Endothelial cell of umbilical vein (primary cell): ENCODE results near the gene SUMF1.

Source experiments
- EZH2 ChIP-seq: IDR thresholded peaks from 2 replicates; pipeline ENCODE4 v1.6.1; 2012; ENCODE audit warnings: borderline replicate concordance, low read depth, mild to moderate bottlenecking, moderate library complexity, low read length, inconsistent platforms; ENCODE audit not compliant: severe bottlenecking
- POLR2A ChIP-seq: IDR thresholded peaks from 2 replicates; pipeline ENCODE4 v1.6.1; 2012; ENCODE audit warnings: low read depth, mild to moderate bottlenecking, control low read depth, low read length

DNA sequence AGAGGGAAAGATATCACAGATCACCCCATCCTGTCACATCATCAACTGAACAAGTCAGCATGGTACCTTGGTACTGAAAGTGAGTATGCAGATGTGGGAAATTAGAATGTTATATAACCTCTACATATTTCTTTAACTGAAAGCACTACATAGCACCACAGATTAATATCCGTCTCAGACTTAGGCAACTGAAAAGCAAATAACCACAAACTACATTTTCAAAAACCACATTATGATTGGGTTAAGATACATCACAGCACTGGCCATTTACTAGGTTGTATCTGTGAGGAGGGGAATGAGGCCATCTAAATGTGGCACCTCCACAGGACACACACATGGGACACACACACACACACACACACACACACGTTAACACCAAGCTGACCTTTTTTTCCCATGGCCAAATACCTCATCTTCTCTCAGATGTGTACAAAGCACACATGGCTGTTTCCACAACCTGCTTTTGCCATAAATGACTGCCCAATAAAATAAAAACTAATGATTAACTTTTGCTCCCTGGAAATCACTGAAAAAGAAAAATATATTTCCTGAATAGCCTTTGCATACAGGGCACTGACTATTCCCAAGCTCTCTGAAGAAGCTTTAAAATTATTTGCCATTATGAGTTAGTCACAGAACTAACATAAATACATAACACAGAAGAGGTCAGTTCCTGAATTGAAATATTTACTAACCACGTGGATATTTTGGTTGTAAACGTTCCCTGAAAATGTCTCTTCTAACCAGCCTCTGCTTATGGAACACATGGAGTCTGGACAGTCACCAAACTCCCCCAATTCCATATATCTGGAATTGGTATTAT lies 60.1 kb downstream of the SUMF1 start:
- no peak for TF ChIP-seq POLR2A
- no peak for TF ChIP-seq EZH2
